HepG2 (cell line): Measurements from ENCODE around the gene KLHL3. TPM values are rescaled to one million over a fixed set of nuclear protein-coding genes. Genes with fewer than 3 reads are reported as not detected.

Source experiments
- ATAC-seq: fragments of 200-7000 bp; cut with Tn5 transposase; 3 replicates; pipeline ENCODE4 v1.9.1; 2020; ENCODE audit warnings: mild to moderate bottlenecking, moderate library complexity
- BruUV-seq: library from RNA; stranded (reverse); fragments of 400-500 nt; replicated peaks from 2 replicates; lab custom pipeline; 2021; lab: Mats Ljungman, UMichigan
- CTCF ChIA-PET: fragments of 300-600 bp; formaldehyde crosslinking; extraction: SDS; loops from one replicate; lab custom pipeline; 2021; ENCODE audit warnings: low total read pairs, inconsistent platforms, low intra/inter-chr PET ratio; lab: Yijun Ruan, JAX
- POLR2A ChIA-PET: fragments of 350-600 bp; sonication (Branson Sonifier 250); formaldehyde crosslinking; loops from one replicate; lab custom pipeline; 2020; ENCODE audit warnings: antibody characterized with exemption, inconsistent platforms; lab: Yijun Ruan, JAX
- DNase-seq: peaks from one replicate; pipeline ENCODE4 v3.0.0-alpha.2; 2015; ENCODE audit warnings: low spot score
- FAIRE-seq: peaks from 3 replicates; lab custom pipeline; 2011; peaks lifted over from hg19 to GRCh38; lab: Jason Lieb, UNC
- H2AFZ ChIP-seq: one replicate; pipeline ENCODE4 v1.6.1; 2011; ENCODE audit warnings: low read length, inconsistent platforms
- H3K27ac ChIP-seq: fragments of 300-600 bp; 3 replicates; pipeline ENCODE4 v1.8.0; 2011; ENCODE audit warnings: mixed run types, mild to moderate bottlenecking, mixed read lengths, low read length, inconsistent platforms; ENCODE audit not compliant: insufficient read depth; ENCODE audit errors: extremely low read length
- H3K27me3 ChIP-seq, 2 experiments: fragments of 200-600 bp in 1 of 2; 2 replicates in 1 of 2; 3 replicates in 1 of 2; pipeline versions ENCODE4 v1.6.0 to v1.8.0; 2011; ENCODE audit warnings: low read length in 2 of 2, mild to moderate bottlenecking in 2 of 2, moderate library complexity in 2 of 2, inconsistent platforms in 1 of 2; ENCODE audit not compliant: insufficient read depth in 2 of 2, control insufficient read depth in 1 of 2
- H3K36me3 ChIP-seq, 2 experiments: fragments of 200-600 bp in 1 of 2; replicated peaks in 1 of 2; 2 replicates in 1 of 2; 3 replicates in 1 of 2; pipeline versions ENCODE4 v1.5.1 to v1.8.0; 2011; ENCODE audit warnings: low read length in 2 of 2, inconsistent platforms in 1 of 2; ENCODE audit not compliant: insufficient read depth in 2 of 2, control insufficient read depth in 1 of 2
- H3K4me1 ChIP-seq: 2 replicates; pipeline ENCODE4 v1.5.1; 2012; ENCODE audit warnings: low read length, inconsistent platforms; ENCODE audit not compliant: insufficient read depth
- H3K4me2 ChIP-seq: 2 replicates; pipeline ENCODE4 v1.6.0; 2011; ENCODE audit warnings: low read depth, low read length, inconsistent platforms
- H3K4me3 ChIP-seq, 3 experiments: fragments of 200-600 bp in 1 of 3; sonication (generic), shearing (Covaris generic) in 1 of 3; replicated peaks in 1 of 3; 2 replicates each; pipeline ENCODE4 v1.5.1; 2011 to 2016; ENCODE audit warnings: low read length in 3 of 3, inconsistent platforms in 2 of 3, low read depth in 2 of 3, mild to moderate bottlenecking in 2 of 3, control low read depth in 1 of 3, mixed read lengths in 1 of 3; ENCODE audit not compliant: insufficient read depth in 1 of 3
- H3K79me2 ChIP-seq: one replicate; pipeline ENCODE4 v1.6.1; 2011; ENCODE audit warnings: low read length, inconsistent platforms; ENCODE audit not compliant: insufficient read depth
- H3K9ac ChIP-seq: 2 replicates; pipeline ENCODE4 v1.6.0; 2011; ENCODE audit warnings: mild to moderate bottlenecking, low read depth, low read length, inconsistent platforms; ENCODE audit not compliant: insufficient read depth
- H3K9me3 ChIP-seq: 2 replicates; pipeline ENCODE4 v1.5.1; 2012; ENCODE audit warnings: mild to moderate bottlenecking, low read length
- H4K20me1 ChIP-seq: 2 replicates; pipeline ENCODE4 v1.6.0; 2011; ENCODE audit warnings: inconsistent platforms, mild to moderate bottlenecking, low read length, moderate library complexity; ENCODE audit not compliant: insufficient read depth
- POLR2AphosphoS2 ChIP-seq: IDR thresholded peaks from 2 replicates; pipeline ENCODE4 v1.6.1; 2011; ENCODE audit warnings: low read depth, low read length, improper control_type of control experiment
- ZKSCAN5 ChIP-seq: sonication (generic); formaldehyde crosslinking; IDR thresholded peaks from 2 replicates; pipeline ENCODE4 v1.5.1; 2020; ENCODE audit warnings: mild to moderate bottlenecking, missing genetic modification reagents
- ZNF432 ChIP-seq: sonication (generic); formaldehyde crosslinking; IDR thresholded peaks from 2 replicates; pipeline ENCODE4 v1.5.0; 2020; ENCODE audit warnings: missing genetic modification reagents, mild to moderate bottlenecking, borderline replicate concordance
- ZNF782 ChIP-seq: sonication (generic); formaldehyde crosslinking; IDR thresholded peaks from 2 replicates; pipeline ENCODE4 v1.4.0; 2020; ENCODE audit warnings: missing genetic modification reagents, mild to moderate bottlenecking, borderline replicate concordance
- ZSCAN21 ChIP-seq: sonication (generic); formaldehyde crosslinking; IDR thresholded peaks from 2 replicates; pipeline ENCODE4 v1.8.0; 2022; ENCODE audit warnings: mild to moderate bottlenecking, missing genetic modification reagents, moderate library complexity, borderline replicate concordance
- WGBS: methylation state at CpG from one replicate; pipeline ENCODE4 v1.1.6; 2017; ENCODE audit warnings: low lambda C conversion rate; 5-methylcytosine and 5-hydroxymethylcytosine counted together
- in situ Hi-C: cut with HindIII; loops from 2 replicates; pipeline ENCODE4 v1.10.0; 2017; ENCODE audit warnings: low pct_unique_long_range_greater_than_20kb; ENCODE audit not compliant: extremely low pct_ligation_motif_present
- intact Hi-C: fragments of 100-400 bp; cut with micrococcal nuclease; formaldehyde crosslinking; loops from one replicate; pipeline ENCODE4 v1.10.0; 2022; ENCODE audit not compliant: unreplicated experiment
- polyA plus RNA-seq, 8 experiments: library from polyadenylated mRNA; depleted of rRNA in 3 of 8; stranded (reverse) in 7 of 8; unstranded in 1 of 8; fragments of >200 nt; fragmentation: Illumina TruSeq in 4 of 8; extraction: Trizol in 4 of 8; gene quantifications; 2 replicates each; pipeline versions ENCODE4 v1.2.1 to v1.2.3, GENCODE V29; 2011 to 2016; ENCODE audit warnings: low read depth in 4 of 8, missing spikeins in 1 of 8, mixed read lengths in 1 of 8; ENCODE audit not compliant: insufficient read depth in 1 of 8
- total RNA-seq, 5 experiments: library from RNA; depleted of rRNA; stranded (reverse); fragments of >200 nt; fragmentation: Illumina TruSeq; extraction: Trizol; gene quantifications; 2 replicates each; pipeline ENCODE4 v1.2.3, GENCODE V29; 2016; ENCODE audit warnings: low read depth in 1 of 5
- TF ChIP-seq, protein P1 (sequence below): sonication (generic); formaldehyde crosslinking; IDR thresholded peaks from 2 replicates; pipeline ENCODE4 v1.5.0; 2020; ENCODE audit warnings: mild to moderate bottlenecking, missing genetic modification reagents
- TF ChIP-seq, protein P2 (sequence below): sonication (generic); formaldehyde crosslinking; IDR thresholded peaks from 2 replicates; pipeline ENCODE4 v1.5.1; 2020; ENCODE audit warnings: missing genetic modification reagents, mild to moderate bottlenecking, borderline replicate concordance
- TF ChIP-seq, protein P3 (sequence below): sonication (generic); formaldehyde crosslinking; IDR thresholded peaks from 2 replicates; pipeline ENCODE4 v1.4.0; 2020; ENCODE audit warnings: missing genetic modification reagents

Gene KLHL3
- total and polyA plus RNA-seq, 2 of the 13 experiments (the other 11 are each of a cell fraction or from before 2014, with no cell fraction given): 0.02 to 0.08 TPM

DNA sequence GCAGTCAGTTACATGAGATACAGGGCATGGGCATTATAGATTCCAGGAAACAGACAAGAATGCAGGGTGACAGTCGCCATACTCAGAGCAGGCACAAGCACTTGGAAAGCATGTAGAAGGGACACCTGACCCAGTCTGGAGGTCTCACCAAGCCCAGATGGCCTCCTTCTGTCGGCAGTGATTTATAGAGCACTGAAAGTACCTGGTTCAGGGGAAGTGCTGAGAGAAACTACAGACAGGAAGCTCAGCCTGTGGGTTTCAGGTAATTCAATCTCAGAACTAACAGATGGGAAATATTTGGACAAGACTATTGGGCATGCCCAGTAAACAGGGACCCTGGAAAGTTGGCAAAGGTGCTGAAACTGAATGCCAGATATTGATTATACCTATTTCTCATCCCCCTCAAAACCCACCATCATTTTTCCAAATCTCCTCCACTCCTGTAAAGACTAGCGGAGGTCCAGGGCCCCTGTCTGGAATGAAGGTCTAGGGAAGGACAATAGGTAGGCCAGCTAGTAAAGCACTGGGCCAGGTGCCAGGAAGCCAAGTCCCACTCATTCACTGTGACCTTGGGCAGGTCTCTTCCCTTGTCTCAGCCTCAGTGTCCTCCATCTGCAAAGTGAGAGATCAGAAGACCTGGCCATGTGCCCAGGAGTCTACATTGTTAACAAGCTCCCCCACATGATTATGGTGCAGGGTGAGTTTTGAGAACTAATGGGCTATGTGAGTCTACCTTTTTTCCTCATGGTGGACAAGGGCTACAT lies 26.9 kb downstream of the KLHL3 start:
- Histone ChIP-seq H3K36me3 (no peaks in the 10 kb centered on the region), H3K79me2 (no peaks in the 10 kb centered on the region), H3K27ac (no peak overlapping the region), H3K4me1 (no peaks in the 10 kb centered on the region), H3K9me3 (peaks cover 8% of the 10 kb centered on the region), H2AFZ (no peak overlapping the region), H3K4me2 (no peak overlapping the region), H4K20me1 (no peaks in the 10 kb centered on the region), H3K4me3 (no peak overlapping the region), H3K9ac (no peak overlapping the region), H3K27me3 (no peaks in the 10 kb centered on the region)
- intact Hi-C loops (no loop called here), in situ Hi-C loops (no loop called here)
- 51% methylated on average over 3 of the region's 3 CpGs for WGBS
- DNase-seq (no peak), FAIRE-seq (no peak), ATAC-seq (no peak)
- ChIA-PET CTCF (no interaction called here), POLR2A (no interaction called here)
- BruUV-seq: no TSS peak
- TF ChIP-seq ZSCAN21 (CRISPR knock-in tag) (no peak), POLR2AphosphoS2 (no peak), ZKSCAN5 (CRISPR knock-in tag) (no peak), ZNF432 (CRISPR knock-in tag) (no peak), ZNF782 (CRISPR knock-in tag) (no peak)
- TF ChIP-seq, protein P1, sequence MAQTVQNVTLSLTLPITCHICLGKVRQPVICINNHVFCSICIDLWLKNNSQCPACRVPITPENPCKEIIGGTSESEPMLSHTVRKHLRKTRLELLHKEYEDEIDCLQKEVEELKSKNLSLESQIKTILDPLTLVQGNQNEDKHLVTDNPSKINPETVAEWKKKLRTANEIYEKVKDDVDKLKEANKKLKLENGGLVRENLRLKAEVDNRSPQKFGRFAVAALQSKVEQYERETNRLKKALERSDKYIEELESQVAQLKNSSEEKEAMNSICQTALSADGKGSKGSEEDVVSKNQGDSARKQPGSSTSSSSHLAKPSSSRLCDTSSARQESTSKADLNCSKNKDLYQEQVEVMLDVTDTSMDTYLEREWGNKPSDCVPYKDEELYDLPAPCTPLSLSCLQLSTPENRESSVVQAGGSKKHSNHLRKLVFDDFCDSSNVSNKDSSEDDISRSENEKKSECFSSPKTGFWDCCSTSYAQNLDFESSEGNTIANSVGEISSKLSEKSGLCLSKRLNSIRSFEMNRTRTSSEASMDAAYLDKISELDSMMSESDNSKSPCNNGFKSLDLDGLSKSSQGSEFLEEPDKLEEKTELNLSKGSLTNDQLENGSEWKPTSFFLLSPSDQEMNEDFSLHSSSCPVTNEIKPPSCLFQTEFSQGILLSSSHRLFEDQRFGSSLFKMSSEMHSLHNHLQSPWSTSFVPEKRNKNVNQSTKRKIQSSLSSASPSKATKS: no peak
- TF ChIP-seq, protein P2, sequence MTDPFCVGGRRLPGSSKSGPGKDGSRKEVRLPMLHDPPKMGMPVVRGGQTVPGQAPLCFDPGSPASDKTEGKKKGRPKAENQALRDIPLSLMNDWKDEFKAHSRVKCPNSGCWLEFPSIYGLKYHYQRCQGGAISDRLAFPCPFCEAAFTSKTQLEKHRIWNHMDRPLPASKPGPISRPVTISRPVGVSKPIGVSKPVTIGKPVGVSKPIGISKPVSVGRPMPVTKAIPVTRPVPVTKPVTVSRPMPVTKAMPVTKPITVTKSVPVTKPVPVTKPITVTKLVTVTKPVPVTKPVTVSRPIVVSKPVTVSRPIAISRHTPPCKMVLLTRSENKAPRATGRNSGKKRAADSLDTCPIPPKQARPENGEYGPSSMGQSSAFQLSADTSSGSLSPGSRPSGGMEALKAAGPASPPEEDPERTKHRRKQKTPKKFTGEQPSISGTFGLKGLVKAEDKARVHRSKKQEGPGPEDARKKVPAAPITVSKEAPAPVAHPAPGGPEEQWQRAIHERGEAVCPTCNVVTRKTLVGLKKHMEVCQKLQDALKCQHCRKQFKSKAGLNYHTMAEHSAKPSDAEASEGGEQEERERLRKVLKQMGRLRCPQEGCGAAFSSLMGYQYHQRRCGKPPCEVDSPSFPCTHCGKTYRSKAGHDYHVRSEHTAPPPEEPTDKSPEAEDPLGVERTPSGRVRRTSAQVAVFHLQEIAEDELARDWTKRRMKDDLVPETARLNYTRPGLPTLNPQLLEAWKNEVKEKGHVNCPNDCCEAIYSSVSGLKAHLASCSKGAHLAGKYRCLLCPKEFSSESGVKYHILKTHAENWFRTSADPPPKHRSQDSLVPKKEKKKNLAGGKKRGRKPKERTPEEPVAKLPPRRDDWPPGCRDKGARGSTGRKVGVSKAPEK (CRISPR knock-in tag): no peak
- TF ChIP-seq, protein P3, sequence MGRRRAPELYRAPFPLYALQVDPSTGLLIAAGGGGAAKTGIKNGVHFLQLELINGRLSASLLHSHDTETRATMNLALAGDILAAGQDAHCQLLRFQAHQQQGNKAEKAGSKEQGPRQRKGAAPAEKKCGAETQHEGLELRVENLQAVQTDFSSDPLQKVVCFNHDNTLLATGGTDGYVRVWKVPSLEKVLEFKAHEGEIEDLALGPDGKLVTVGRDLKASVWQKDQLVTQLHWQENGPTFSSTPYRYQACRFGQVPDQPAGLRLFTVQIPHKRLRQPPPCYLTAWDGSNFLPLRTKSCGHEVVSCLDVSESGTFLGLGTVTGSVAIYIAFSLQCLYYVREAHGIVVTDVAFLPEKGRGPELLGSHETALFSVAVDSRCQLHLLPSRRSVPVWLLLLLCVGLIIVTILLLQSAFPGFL (CRISPR knock-in tag): no peak
